HCT116 (cell line): ENCODE results near the gene C19orf25. TPM values are rescaled to one million over a fixed set of nuclear protein-coding genes. Genes with fewer than 3 reads are reported as not detected.

Source experiments
- ATAC-seq: fragments of 200-7000 bp; cut with Tn5 transposase; 2 replicates; pipeline ENCODE4 v1.9.1; 2020; ENCODE audit warnings: mild to moderate bottlenecking, moderate library complexity
- BruUV-seq: library from RNA; stranded (reverse); fragments of 400-500 nt; replicated peaks from 2 replicates; lab custom pipeline; 2021; lab: Mats Ljungman, UMichigan
- CTCF ChIA-PET: fragments of 300-600 bp; sonication (Branson Sonifier 250); formaldehyde crosslinking; loops from one replicate; lab custom pipeline; 2021; ENCODE audit warnings: antibody characterized with exemption; lab: Charles Lee
- POLR2A ChIA-PET: fragments of 300-600, 350-600 bp; sonication (Branson Sonifier 250); formaldehyde crosslinking; loops from one replicate; lab custom pipeline; 2021; ENCODE audit warnings: antibody characterized with exemption; lab: Charles Lee
- RAD21 ChIA-PET, 2 experiments: fragments of 300-600 bp; sonication (Branson Sonifier 250); formaldehyde crosslinking; loops; one replicate each; lab custom pipeline; 2023; ENCODE audit warnings: low total read pairs in 2 of 2; ENCODE audit not compliant: uncharacterized antibody in 2 of 2, unreplicated experiment in 2 of 2, low non-redundant PET in 1 of 2; lab: Charles Lee
- DNase-seq: peaks from one replicate; pipeline ENCODE4 v3.0.0-alpha.2; 2010; ENCODE audit warnings: low read depth, low spot score
- H2AFZ ChIP-seq: fragments of 200-600 bp; shearing (Covaris generic), sonication (generic); 2 replicates; pipeline ENCODE4 v1.6.1; 2017; ENCODE audit warnings: low read depth, mixed run types, mixed read lengths, antibody characterized with exemption, low read length; ENCODE audit not compliant: poor library complexity, severe bottlenecking
- H3K27ac ChIP-seq: 2 replicates; pipeline ENCODE4 v1.5.1; 2012; ENCODE audit warnings: low read depth, low read length
- H3K27me3 ChIP-seq: fragments of 200-600 bp; sonication (generic); 2 replicates; pipeline ENCODE4 v1.6.1; 2016; ENCODE audit warnings: mixed run types, low read length, mixed read lengths; ENCODE audit not compliant: insufficient read depth
- H3K36me3 ChIP-seq, 2 experiments: fragments of 200-500 bp in 1 of 2; fragments of 200-600 bp in 1 of 2; sonication (Bioruptor generic) in 1 of 2; sonication (generic) in 1 of 2; 2 replicates each; pipeline versions ENCODE4 v1.5.1 to v1.6.1; 2014 to 2016; ENCODE audit warnings: low read length in 2 of 2, inconsistent platforms in 1 of 2, mixed read lengths in 1 of 2, mixed run types in 1 of 2; ENCODE audit not compliant: insufficient read depth in 2 of 2, control insufficient read depth in 1 of 2
- H3K4me1 ChIP-seq, 2 experiments: fragments of 200-600 bp in 1 of 2; sonication (generic) in 1 of 2; 2 replicates each; pipeline versions ENCODE4 v1.5.1 to v1.6.1; 2012 to 2017; ENCODE audit warnings: low read length in 2 of 2, inconsistent platforms in 1 of 2, mild to moderate bottlenecking in 1 of 2, mixed read lengths in 1 of 2, mixed run types in 1 of 2, moderate library complexity in 1 of 2; ENCODE audit not compliant: insufficient read depth in 2 of 2, control insufficient read depth in 1 of 2
- H3K4me2 ChIP-seq: fragments of 200-600 bp; sonication (generic); 2 replicates; pipeline ENCODE4 v1.6.1; 2017; ENCODE audit warnings: mixed run types, low read length, mixed read lengths
- H3K4me3 ChIP-seq, 2 experiments: fragments of 200-600 bp in 1 of 2; sonication (generic) in 1 of 2; replicated peaks in 1 of 2; 2 replicates each; pipeline ENCODE4 v1.5.1; 2011 to 2016; ENCODE audit warnings: low read length in 2 of 2, control low read depth in 1 of 2, low read depth in 1 of 2, mild to moderate bottlenecking in 1 of 2, mixed read lengths in 1 of 2, mixed run types in 1 of 2
- H3K79me2 ChIP-seq: fragments of 200-600 bp; sonication (generic); 2 replicates; pipeline ENCODE4 v1.6.1; 2017; ENCODE audit warnings: mild to moderate bottlenecking, mixed run types, low read length, moderate library complexity, mixed read lengths; ENCODE audit not compliant: insufficient read depth
- H3K9ac ChIP-seq: fragments of 200-600 bp; sonication (generic); 2 replicates; pipeline ENCODE4 v1.6.1; 2016; ENCODE audit warnings: low read length, mixed read lengths
- H3K9me2 ChIP-seq: fragments of 200-600 bp; sonication (generic), shearing (Covaris generic); 2 replicates; pipeline ENCODE4 v1.6.1; 2017; ENCODE audit warnings: mixed run types, mild to moderate bottlenecking, moderate library complexity; ENCODE audit not compliant: insufficient read depth
- H3K9me3 ChIP-seq, 2 experiments: fragments of 200-500 bp in 1 of 2; fragments of 200-600 bp in 1 of 2; sonication (Bioruptor generic) in 1 of 2; sonication (generic) in 1 of 2; 2 replicates each; pipeline ENCODE4 v1.6.1; 2014 to 2017; ENCODE audit warnings: low read length in 2 of 2, mixed read lengths in 2 of 2, inconsistent platforms in 1 of 2, low read depth in 1 of 2, mild to moderate bottlenecking in 1 of 2, mixed run types in 1 of 2, moderate library complexity in 1 of 2; ENCODE audit not compliant: control insufficient read depth in 1 of 2, insufficient read depth in 1 of 2
- H4K20me1 ChIP-seq: fragments of 200-600 bp; sonication (generic), shearing (Covaris generic); 2 replicates; pipeline ENCODE4 v1.6.1; 2017; ENCODE audit warnings: mixed run types, mild to moderate bottlenecking, moderate library complexity; ENCODE audit not compliant: insufficient read depth
- CEBPB ChIP-seq: IDR thresholded peaks from 2 replicates; pipeline ENCODE4 v1.6.1; 2012; ENCODE audit warnings: low read depth
- CTCF ChIP-seq, 3 experiments: fragments of 200-600 bp in 1 of 3; sonication (generic) in 1 of 3; IDR thresholded peaks in 2 of 3; conservative IDR thresholded peaks in 1 of 3; 2 replicates each; pipeline ENCODE4 v1.5.1; 2012 to 2017; ENCODE audit warnings: low read depth in 2 of 3, low read length in 2 of 3, antibody characterized with exemption in 1 of 3, borderline replicate concordance in 1 of 3, control low read depth in 1 of 3, mild to moderate bottlenecking in 1 of 3, mixed read lengths in 1 of 3, mixed run types in 1 of 3, moderate library complexity in 1 of 3; ENCODE audit not compliant: insufficient read depth in 1 of 3
- EGR1 ChIP-seq: IDR thresholded peaks from 2 replicates; pipeline ENCODE4 v1.6.1; 2012; ENCODE audit warnings: low read depth
- ELF1 ChIP-seq: IDR thresholded peaks from 2 replicates; pipeline ENCODE4 v1.6.1; 2012; ENCODE audit warnings: low read depth, borderline replicate concordance
- EZH2 ChIP-seq: fragments of 200-600 bp; sonication (generic); IDR thresholded peaks from 2 replicates; pipeline ENCODE4 v1.6.1; 2017; ENCODE audit warnings: antibody characterized with exemption, mixed run types
- FOSL1 ChIP-seq: IDR thresholded peaks from 2 replicates; pipeline ENCODE4 v1.6.1; 2012; ENCODE audit warnings: low read depth
- JUND ChIP-seq: IDR thresholded peaks from 2 replicates; pipeline ENCODE4 v1.6.1; 2012
- MAX ChIP-seq: IDR thresholded peaks from 2 replicates; pipeline ENCODE4 v1.6.1; 2012
- POLR2AphosphoS5 ChIP-seq: IDR thresholded peaks from 2 replicates; pipeline ENCODE4 v1.6.1; 2011; ENCODE audit warnings: mild to moderate bottlenecking, low read depth, low read length, moderate library complexity
- REST ChIP-seq: IDR thresholded peaks from 2 replicates; pipeline ENCODE4 v1.6.1; 2012; ENCODE audit warnings: low read depth
- SP1 ChIP-seq: IDR thresholded peaks from 2 replicates; pipeline ENCODE4 v1.6.1; 2012; ENCODE audit warnings: low read depth
- SRF ChIP-seq: IDR thresholded peaks from 2 replicates; pipeline ENCODE4 v1.6.1; 2012; ENCODE audit warnings: low read depth
- TCF7L2 ChIP-seq: IDR thresholded peaks from 2 replicates; pipeline ENCODE4 v1.7.0; 2011; ENCODE audit warnings: borderline replicate concordance, inconsistent platforms; ENCODE audit not compliant: insufficient read depth, insufficient read length; ENCODE audit errors: extremely low read depth
- ZFX ChIP-seq: fragments of 450-650 bp; IDR thresholded peaks from 2 replicates; pipeline ENCODE4 v1.6.1; 2017
- ZNF274 ChIP-seq: fragments of 200-500 bp; sonication (Bioruptor generic); IDR thresholded peaks from 2 replicates; pipeline ENCODE4 v1.6.1; 2014; ENCODE audit warnings: mild to moderate bottlenecking, low read depth, low read length, inconsistent platforms
- intact Hi-C: fragments of 100-400 bp; cut with micrococcal nuclease; formaldehyde crosslinking; loops from 2 replicates; pipeline ENCODE4 v1.10.0; 2022
- total RNA-seq: library from RNA; stranded (reverse); gene quantifications from one replicate; pipeline ENCODE4 v1.2.1, GENCODE V29; 2021; ENCODE audit not compliant: unreplicated experiment

The C19orf25 gene
- total RNA-seq, 1 experiment from 2014 or later, result 48.8 TPM

DNA sequence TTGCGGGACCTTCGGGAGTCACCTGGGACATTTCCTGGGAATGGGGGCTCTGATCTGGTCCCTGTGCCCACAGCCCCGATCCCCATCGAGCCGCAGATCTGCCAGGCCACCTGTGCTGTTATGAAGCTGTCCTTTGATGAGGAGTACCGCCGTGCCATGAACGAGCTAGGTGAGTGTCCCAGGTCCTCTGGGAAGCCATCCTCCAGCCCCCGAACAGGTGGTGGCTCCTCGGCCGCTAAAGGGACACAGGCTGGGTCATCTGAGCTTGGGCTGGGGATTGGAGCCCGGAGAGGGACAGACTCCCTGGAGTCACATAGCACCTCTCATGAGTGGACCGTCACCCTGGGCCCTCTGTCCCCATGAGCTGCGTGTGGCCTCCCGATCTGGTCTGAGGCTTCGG, 21.1 kb downstream of the C19orf25 start:
- peaks cover 0 to 3% of the 10 kb centered on the region in 2 experiments; a peak in 1 of 4 replicates for H3K36me3 ChIP-seq
- H3K27ac ChIP-seq, result no peak overlapping the region
- no peaks in the 10 kb centered on the region for H3K9me2 ChIP-seq
- ChIA-PET RAD21 (interaction anchor here in 1 of 2 experiments (0.6 kb wide), 1 partner anchor 15 kb away, joined by 3 read pairs; no protein-coding TSS in a partner anchor), CTCF (interaction anchor here (0.6 kb wide), 1 partner anchor 173 kb away, joined by 3 read pairs; no protein-coding TSS in a partner anchor)
- no peak overlapping the region for H3K4me2 ChIP-seq
- no TSS peak for BruUV-seq
- no peak overlapping the region for H2AFZ ChIP-seq
- no peaks in the 10 kb centered on the region for H3K27me3 ChIP-seq
- DNase-seq, result no peak
- no peaks in the 10 kb centered on the region for H3K79me2 ChIP-seq
- no peak for ATAC-seq
- TF ChIP-seq TCF7L2 (no peak), CEBPB (no peak), ZNF274 (no peak), EGR1 (no peak), ZFX (no peak), SRF (no peak), EZH2 (no peak), JUND (no peak), MAX (no peak), ELF1 (no peak), POLR2AphosphoS5 (no peak), SP1 (no peak), CTCF (IDR thresholded peaks at IDR 0.05 in 2 of 3, conservative IDR thresholded peaks at IDR 0.05 in 1 of 3; ENCODE audit: borderline replicate concordance in 1 of 3, insufficient read depth in 1 of 3, low read depth in 2 of 3, low read length in 2 of 3) (no peak), REST (no peak), FOSL1 (no peak)
- TF ChIP-seq, all 23 proteins: peak for 0
- Histone ChIP-seq H3K4me3 (no peak overlapping the region), H3K4me1 (peaks cover 23 to 45% of the 10 kb centered on the region in 2 experiments), H4K20me1 (no peaks in the 10 kb centered on the region), H3K9me3 (no peaks in the 10 kb centered on the region), H3K9ac (no peak overlapping the region)
- intact Hi-C loops, result no loop called here
- POLR2A ChIA-PET, result no interaction called here
